Fibroblast of skin of right biceps (primary cell): ENCODE data around the gene TADA2B.

Experiments used
- DNase-seq: peaks from one replicate; pipeline ENCODE4 v3.0.0-alpha.2; 2013

Gene TADA2B

GRCh38 chr4:7041801-7042502 lies 1.2 kb upstream of the TADA2B start:
- DNase-seq = no peak

GRCh38 chr4:7042503-7043283 lies 479 bp upstream of the TADA2B start:
- DNase-seq = peak; percentile 98

GRCh38 chr4:7044137-7044930 lies 1.2 kb downstream of the TADA2B start:
- DNase-seq = no peak

DNA sequence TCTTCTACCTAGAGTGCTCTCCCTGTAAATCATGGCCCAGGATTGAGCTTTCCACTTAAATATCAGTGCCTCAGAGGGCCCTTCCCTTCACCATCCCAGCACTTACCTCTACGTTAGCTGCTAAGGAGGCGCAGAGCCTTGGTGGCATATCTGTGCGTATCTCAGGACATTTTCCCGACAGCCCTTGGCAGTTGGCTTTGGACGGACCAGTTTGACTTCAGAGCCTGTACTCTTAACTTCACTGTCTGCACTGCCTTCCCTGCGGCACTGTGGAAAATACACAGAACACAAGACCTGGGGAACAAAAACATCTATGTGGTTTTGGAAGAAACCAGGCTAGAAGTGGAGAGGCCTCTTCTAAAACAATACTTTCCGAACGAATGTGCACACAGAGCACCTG lies 2.4 kb downstream of the TADA2B start:
- DNase-seq = no peak

DNA sequence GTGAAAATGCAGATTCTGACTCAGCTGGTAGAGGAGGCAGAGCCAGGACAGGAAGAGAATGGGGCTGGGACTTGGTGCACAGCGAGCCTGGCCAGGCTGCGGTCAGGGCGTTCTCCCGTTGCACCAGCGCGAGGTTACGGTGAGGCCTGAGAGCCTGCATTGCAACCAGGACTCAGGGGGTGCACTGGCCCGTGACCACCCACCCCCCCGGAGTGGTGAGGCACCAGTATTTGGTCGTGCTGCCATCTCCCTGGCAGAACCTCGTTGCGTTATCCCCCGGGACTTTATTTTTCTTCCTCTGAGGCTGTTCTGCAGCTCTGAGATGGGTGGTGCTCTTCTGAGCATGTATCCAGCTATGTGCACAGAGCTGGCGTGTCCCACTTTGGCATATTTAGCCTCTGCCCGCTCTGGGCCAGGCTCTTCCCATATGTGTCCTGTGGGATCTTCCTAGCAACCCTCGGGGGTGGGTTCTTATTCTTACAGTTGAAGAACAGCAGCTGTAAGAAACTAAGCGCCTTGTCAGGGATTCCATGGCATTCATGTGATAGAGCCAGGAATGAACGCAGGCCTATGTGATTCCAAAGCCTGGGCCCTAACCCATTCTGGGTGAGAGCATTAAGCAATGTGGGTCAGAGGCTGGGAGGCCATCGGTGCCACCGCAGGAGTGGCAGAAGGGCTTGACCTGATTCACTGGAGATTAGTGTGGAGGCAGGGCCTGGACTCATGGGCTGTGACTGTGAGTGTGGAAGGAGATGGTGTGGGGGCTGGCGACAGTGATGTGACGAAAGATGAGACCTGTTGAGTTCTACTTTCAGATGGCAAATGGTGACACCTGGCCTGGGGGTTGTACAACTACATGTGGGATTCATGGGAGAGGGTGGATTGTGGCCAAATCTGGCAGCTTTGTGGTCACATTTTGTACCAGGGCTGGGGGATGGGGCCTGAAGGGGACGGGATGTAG lies 3.1 kb downstream of the TADA2B start:
- no peak for DNase-seq

DNA sequence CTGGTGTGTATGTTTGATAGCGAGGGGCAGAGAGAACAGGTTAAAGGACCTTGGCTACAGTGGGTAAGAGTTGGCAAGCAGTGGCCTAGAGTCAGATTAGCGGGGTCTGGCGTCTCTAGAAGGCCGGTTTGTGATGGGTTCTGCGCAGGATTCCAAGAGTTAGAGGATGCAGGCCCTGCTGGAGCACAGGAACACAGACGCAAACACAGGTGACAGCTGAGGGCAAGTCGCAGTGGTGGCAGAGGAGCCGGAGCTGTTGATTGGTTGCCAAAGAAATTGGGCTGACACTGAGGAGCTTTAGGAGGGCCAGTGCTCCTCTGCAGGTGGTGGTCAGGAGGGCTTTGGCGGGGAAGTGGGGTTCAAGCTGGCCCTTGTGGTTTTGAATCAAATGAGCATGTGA lies 3.8 kb downstream of the TADA2B start:
- DNase-seq = no peak

GRCh38 chr4:7048642-7049041 lies 5.5 kb downstream of the TADA2B start:
- no peak for DNase-seq

GRCh38 chr4:7049295-7049694 lies 6.1 kb downstream of the TADA2B start:
- DNase-seq = no peak

DNA sequence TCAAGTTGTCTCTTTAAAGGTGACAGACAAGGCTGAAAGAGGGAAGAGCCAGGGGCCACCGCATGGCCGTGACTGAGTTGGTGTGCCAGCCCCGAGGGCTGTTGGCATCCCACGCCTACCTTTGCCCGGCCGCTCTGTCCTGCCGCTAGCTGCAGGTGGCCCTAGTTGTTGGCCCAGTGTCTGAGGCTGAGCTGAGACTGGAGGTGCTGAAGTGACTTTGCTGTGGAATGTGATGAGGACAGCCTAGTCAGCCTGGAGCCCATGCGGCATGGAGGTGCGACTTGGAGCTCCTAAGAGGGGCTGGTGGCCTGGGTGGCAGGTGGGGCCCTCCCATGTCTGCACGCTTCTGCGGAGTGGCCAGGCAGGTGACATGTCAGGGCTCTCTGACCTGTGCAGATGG lies 6.6 kb downstream of the TADA2B start:
- no peak for DNase-seq

DNA sequence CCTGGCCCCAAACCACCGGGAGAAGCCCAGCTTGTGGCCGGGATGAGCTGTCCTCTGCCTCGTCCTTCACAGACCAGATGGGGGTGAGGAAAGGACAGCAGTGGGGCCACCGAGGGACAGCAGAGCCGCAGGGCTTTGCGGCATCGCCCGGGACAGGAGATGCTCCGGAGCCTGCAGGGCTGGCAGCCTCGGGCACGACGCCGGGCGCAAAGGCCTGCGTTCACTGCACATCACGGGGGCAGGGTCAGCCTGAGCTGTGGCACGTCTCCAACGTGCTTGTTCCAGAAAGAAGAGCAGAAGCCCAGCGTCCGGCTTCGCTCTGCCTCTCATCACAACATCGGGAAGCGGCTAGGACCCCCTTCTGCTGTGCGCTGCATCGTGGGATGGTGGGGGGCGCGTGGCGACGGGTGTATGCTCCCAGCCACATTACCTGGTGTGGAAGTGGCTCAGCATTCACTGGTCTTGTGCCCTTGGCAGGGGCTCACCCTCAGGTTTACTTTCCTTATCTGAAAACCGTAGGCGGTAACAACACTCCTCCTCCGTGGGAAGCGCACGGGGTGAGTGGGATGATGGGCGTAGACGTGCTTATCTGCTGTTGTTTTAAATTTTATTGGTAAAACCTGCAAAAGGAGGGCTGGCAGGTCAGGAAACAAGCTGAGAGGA lies 7.4 kb downstream of the TADA2B start:
- DNase-seq = no peak

DNA sequence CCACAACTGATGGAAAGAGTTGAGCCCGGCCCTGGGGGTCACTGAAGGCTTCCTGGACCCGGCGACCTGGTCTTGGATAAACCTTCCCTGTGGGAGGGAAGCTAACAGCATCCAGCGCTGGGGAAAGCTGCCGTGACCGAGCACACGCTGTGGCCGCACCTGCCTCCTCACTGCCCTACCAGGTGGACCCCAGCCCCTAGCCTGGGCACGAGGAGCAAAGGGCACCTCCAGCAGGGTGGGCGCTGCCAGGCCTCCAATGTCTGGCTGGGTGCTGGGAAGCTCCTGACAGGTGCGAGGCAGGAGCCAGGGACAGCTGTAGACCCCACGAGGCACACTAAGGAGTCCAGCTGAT lies 7.9 kb downstream of the TADA2B start:
- DNase-seq = no peak

DNA sequence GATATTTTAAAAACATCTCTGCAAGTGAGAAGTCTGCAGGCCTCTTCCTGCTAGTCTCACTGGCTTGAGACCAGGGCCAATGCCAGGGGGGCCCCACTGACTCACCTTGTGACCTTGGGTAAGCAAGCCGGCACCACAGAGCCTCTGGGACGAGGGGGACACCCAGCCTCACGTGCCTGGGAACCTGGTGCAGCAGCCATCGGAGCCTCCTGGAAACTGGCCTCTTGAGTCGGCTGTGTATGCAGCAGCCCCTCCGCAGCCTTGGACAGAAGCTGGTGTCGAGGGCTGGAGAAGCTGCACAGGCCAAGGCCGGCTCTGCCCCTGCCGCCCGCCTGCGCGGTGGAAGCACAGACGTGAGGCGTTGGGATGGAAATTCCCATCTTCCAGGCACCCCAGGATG lies 8.7 kb downstream of the TADA2B start:
- DNase-seq = no peak

GRCh38 chr4:7052313-7052712 lies 9.1 kb downstream of the TADA2B start:
- no peak for DNase-seq

GRCh38 chr4:7052923-7053715 lies 9.9 kb downstream of the TADA2B start:
- no peak for DNase-seq

DNA sequence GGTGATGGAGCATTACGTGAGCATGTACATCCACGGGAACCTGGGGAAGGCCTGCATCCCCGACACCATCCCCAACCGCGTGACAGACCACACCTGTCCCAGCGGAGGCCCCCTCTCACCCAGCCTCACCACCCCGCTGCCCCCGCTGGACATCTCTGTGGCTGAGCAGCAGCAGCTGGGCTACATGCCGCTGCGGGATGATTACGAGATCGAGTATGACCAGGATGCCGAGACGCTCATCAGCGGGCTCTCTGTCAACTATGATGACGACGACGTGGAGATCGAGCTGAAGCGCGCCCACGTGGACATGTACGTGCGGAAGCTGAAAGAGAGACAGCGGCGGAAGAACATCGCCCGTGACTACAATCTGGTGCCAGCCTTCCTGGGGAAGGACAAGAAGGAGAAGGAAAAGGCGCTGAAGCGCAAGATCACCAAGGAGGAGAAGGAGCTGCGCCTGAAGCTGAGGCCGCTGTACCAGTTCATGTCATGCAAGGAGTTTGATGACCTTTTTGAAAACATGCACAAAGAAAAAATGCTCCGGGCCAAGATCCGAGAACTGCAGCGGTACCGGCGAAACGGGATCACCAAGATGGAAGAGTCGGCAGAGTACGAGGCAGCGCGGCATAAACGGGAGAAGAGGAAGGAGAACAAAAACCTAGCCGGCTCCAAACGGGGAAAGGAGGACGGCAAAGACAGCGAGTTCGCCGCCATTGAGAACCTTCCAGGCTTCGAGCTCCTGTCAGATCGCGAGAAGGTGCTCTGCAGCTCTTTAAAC lies 11.1 kb downstream of the TADA2B start:
- DNase-seq = no peak

- peak; percentile 59 for DNase-seq
Observed at GRCh38 chr4:7055111-7055989, 12.2 kb downstream of the TADA2B start.

GRCh38 chr4:7055990-7056325 lies 12.8 kb downstream of the TADA2B start:
- DNase-seq = no peak

GRCh38 chr4:7058792-7059191 lies 15.6 kb downstream of the TADA2B start:
- DNase-seq = no peak

GRCh38 chr4:7059662-7060061 lies 16.5 kb downstream of the TADA2B start:
- DNase-seq = no peak
